SIG-M5 treated with dmso at 0.1 percent for 504 hours (cell line): ENCODE results near the gene EFEMP1.

ENCODE experiments used
- DNase-seq: peaks from one replicate; lab custom pipeline; 2025; ENCODE audit not compliant: unreplicated experiment; lab: John Stamatoyannopoulos, UW

Gene EFEMP1

DNA sequence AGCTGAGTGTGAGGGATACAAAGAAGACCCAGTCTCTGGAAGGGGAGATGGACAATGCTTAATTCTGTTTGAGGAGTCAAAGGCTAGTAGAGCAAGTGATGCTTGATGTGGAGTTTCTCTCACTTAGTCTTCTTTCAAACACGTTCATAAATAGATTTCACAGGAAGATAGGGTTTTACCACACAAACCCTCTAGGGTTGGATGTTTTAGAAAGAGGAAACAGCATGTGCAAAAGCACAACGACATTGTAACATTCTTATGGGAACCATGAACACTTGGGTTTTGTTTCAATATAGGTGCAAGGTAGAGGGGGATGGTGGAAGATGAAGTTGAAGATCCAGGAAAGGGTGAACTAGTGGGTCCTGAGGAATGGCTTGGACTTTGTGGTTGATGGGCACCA, 10.8 kb upstream of the EFEMP1 start:
- DNase-seq: no peak

DNA sequence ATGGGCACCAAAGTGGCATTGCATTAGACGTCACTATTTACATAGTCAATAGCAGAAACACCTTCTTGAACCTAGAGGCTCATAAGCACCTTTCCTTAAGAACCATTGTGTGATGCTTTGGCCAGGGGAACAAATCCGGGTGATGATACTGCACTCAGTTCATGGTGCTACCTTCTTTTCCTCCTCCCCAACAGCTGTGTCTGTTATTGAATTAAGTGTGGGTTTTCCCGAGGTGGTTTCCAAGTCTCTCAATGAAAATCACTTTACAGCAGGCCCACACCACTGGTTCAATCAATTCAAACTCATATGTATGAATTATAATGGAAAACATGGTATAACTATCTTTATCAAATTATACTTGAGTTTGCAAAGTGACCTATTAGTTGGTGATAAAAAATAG, 9.3 kb upstream of the EFEMP1 start:
- DNase-seq: no peak

- no peak for DNase-seq
Observed at GRCh38 chr2:55931281-55931680, 7.7 kb upstream of the EFEMP1 start.

- DNase-seq: no peak
Observed at GRCh38 chr2:55929476-55929875, 5.9 kb upstream of the EFEMP1 start.

GRCh38 chr2:55926974-55927373, 3.4 kb upstream of the EFEMP1 start:
- DNase-seq: no peak

GRCh38 chr2:55926246-55926645, 2.7 kb upstream of the EFEMP1 start:
- DNase-seq: no peak

DNA sequence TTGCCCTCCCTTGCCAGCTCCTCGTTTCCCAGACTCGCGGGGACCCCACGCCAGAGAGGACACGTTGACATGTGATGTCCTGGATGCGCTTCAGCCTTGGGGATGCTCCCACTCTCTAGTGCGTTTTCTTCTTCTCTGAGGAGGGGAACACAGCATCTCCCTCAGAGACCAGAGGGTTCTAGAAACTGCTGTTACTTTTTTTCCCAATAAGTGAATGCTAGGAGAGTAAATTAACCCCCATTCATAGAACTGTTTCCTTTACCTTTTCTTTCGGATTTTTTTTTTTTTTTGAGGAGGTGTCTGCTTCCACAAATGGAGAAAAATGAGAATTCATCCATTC, 370 bp upstream of the EFEMP1 start:
- no peak for DNase-seq

DNA sequence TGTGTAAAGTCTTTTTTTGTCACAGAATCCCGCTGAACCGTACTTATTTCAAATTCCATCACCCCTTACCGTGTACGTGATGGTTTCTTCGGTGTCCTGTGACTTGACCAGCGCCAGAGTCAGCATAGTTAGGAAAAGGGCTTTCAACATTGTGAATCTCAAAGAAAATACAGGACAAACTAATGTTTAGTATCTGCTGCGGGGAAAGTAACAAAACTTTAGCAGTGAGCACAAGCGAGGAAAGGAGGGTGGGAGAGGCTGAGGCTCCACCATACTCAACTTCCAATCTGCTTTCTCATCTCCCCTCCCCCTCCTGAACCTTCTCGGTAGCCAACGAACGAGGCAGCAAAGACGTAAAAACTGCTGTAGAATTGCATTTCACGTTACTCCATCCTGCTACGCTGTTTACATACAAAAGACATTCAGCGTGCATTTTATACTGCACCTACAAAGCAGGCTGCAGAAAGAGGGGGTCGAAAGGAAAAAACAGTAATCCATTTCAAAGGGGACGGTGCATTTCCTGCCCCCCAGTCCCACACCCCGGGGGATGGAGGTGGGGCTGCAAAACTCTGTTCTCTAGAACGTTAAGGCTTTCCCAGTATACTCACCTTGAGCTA, 1.2 kb downstream of the EFEMP1 start:
- no peak for DNase-seq

DNA sequence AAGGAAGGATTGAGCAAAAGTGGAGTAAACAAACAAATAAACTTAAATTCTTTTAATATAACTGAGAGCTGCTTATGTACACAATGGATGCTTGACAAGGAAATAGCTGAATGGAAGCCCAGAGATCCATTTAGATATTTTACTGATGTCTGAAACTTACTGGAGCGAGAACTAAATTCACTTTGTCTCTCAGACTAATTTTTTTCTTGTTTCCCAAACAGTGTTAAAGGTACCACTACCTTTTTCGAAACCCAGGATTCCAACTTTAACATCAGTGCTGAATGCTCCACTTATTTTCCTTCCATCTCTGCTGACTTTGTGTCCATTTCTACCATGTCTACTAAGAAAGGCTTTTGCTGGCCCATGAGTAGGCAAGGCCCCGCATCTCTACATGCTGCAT, 4.0 kb downstream of the EFEMP1 start:
- no peak for DNase-seq

DNA sequence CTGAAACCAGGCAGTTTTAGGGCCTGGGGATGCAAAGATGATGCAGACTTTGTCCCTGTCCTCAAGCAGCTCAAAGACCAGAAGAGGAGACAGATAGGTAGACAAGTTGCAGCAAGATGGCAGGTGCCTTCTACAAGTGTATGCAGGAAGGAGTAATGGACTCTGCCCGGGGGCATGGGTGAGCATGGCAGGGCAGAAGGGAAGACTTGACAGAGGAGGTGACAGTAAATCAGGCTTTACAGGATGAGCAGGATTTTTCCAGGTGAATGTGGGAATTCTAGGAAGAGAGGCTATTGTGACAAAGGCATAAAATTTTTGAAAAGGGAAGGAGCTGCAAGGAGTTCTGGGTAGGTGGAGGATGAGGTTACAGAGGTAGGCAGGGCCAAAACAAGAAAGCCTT, 4.7 kb downstream of the EFEMP1 start:
- no peak for DNase-seq

- no peak for DNase-seq
Observed at GRCh38 chr2:55917713-55918390, 5.7 kb downstream of the EFEMP1 start.

DNA sequence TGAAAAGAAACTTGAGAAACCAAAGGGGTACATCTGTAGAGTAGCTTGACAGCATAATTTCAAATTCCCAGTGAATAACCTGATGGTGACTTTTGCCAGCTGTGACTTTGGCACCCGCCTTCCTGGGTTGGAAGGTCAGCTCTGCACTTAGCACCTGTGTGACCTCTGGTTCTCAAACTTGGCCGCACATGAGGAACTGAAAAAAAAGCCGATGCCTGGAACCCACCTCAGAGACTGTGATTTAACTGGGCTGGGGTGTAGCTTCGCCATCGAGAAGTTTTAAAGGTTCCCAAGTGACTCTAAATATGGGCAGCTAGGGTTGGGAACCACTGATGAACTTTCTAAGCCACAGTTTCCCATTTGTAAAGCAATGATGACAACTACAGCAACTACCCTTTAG, 6.5 kb downstream of the EFEMP1 start:
- no peak for DNase-seq

DNA sequence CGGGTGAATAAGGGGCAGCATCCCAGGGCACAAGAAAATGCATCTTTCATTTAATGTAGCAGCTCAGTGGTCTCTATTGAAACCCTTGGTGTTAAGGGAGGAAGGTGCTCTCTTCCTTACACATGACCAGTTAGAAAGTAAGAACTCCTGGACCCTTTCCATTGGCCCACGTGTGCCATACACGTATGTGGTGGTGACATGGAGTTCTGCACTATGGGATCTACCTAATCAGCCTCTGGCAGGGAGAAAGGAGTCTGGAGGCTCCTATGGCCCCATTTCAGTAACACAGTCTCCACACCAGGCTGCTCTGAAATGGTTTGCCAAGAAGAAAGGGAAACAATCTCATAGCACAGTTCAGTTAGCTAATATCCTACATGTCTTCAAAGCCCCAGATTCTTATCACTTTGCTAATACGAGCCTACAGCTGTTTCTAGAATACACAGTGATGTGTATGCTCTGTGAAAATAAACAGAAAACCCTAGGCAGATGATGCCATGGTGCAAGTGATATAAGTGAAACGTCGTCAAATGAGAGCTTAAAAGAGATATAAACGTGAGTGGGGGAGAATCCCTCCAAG, 7.0 kb downstream of the EFEMP1 start:
- no peak for DNase-seq

DNA sequence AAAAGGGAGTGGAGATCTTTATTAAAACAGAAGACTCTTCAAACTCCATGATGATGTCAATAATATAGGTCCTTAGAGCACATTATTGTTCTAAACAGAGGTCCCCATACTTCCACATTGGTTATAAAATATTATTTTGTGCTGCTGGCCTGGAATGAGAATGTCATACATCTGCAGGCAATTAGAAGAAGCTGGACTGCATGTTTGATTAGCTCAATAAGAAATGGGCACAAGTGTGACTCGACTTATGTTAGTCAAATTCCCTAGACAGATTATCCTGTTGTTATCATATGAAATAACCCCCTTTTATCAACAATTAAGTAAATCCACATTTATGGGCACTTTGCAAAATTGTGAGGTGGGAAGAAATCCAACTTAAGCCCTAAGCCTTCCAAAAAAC, 8.8 kb downstream of the EFEMP1 start:
- no peak for DNase-seq

- DNase-seq: no peak
Observed at GRCh38 chr2:55912926-55913325, 10.7 kb downstream of the EFEMP1 start.

GRCh38 chr2:55910077-55910476, 13.5 kb downstream of the EFEMP1 start:
- DNase-seq: no peak

- no peak for DNase-seq
Observed at GRCh38 chr2:55907686-55908085, 15.9 kb downstream of the EFEMP1 start.

DNA sequence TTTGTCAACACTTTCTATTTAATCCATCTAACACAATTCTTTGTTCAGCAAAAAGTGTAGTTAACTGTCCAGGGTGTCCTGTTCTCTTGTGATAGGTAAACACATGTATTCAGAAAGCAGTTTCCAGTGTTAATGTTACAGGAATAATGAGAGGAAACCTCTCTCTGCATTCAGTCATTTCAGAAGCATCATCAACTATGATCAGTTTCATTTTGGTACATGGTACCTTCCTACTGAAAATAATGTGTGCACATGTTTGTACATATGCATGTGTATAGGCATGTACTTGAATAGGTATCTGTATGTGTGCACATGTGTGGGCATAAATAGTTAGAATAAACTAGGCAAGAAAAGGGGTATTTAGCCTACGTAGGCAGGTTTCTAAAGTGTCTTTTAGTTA, 16.6 kb downstream of the EFEMP1 start:
- DNase-seq: no peak

- DNase-seq: no peak
Observed at GRCh38 chr2:55903727-55904126, 19.9 kb downstream of the EFEMP1 start.

- no peak for DNase-seq
Observed at GRCh38 chr2:55902971-55903370, 20.6 kb downstream of the EFEMP1 start.

GRCh38 chr2:55902429-55902828, 21.2 kb downstream of the EFEMP1 start:
- no peak for DNase-seq

DNA sequence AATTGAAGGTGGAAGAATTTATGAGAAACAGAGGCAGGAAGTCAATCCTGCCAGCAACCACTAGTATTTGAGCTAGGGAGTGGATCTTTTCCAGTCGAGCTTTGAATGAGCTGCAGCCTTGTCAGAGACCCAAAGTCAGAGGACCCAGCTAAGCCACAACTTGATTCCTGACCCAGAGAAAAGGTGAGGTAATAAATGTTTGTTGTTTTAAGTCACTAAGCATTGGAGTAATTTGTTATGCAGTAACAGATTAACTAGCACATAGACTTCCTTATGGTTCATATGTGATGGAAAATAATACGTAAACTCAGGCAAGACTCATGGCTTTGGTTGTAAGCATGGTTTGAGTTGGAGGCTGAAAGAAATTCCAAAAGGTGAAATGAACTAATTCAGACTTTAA, 21.6 kb downstream of the EFEMP1 start:
- DNase-seq: no peak

DNA sequence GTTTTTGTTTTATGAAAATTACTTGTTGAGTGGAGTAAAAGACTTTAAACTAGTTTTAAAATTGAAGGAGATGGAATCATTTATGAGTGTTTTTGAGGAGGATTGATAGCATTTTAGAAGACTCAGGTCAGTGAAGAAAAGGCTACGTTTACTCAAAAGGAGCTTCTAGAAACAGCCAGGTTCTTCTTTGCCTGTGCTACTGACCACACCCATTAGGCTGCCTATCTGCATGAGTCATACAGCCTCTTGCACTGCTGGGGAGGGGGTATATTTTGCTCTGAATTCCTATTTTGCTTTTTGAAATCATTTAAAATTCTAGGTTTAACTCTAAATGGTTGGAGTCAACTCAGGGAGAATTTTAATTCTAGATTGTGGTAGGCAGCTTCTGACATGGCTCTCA, 22.3 kb downstream of the EFEMP1 start:
- no peak for DNase-seq
